MM.1S (cell line): ENCODE results near the gene ADCY9.

Experiments used
- DNase-seq: peaks from one replicate; pipeline ENCODE4 v3.0.0-alpha.2; 2015
- H2AFZ ChIP-seq: fragments of 300-600 bp; sonication (generic); 2 replicates; pipeline ENCODE4 v1.6.0; 2016; ENCODE audit warnings: antibody characterized with exemption, low read length
- H3F3A ChIP-seq: fragments of 300-600 bp; sonication (generic); 2 replicates; pipeline ENCODE4 v1.6.1; 2016; ENCODE audit warnings: mild to moderate bottlenecking, antibody characterized with exemption, low read length, moderate library complexity, mixed read lengths; ENCODE audit not compliant: insufficient read depth
- H3K27ac ChIP-seq: fragments of 300-600 bp; sonication (generic); 2 replicates; pipeline ENCODE4 v1.5.1; 2016; ENCODE audit warnings: mild to moderate bottlenecking, low read length
- H3K27me3 ChIP-seq: fragments of 300-600 bp; sonication (generic); replicated peaks from 2 replicates; pipeline ENCODE4 v1.6.0; 2016; ENCODE audit warnings: low read length; ENCODE audit not compliant: insufficient read depth
- H3K36me3 ChIP-seq: fragments of 300-600 bp; sonication (generic); replicated peaks from 2 replicates; pipeline ENCODE4 v1.6.1; 2016; ENCODE audit warnings: mild to moderate bottlenecking, low read length, mixed read lengths; ENCODE audit not compliant: insufficient read depth
- H3K4me1 ChIP-seq: fragments of 300-600 bp; sonication (generic); 2 replicates; pipeline ENCODE4 v1.6.1; 2016; ENCODE audit warnings: low read length, mixed read lengths
- H3K4me2 ChIP-seq: fragments of 300-600 bp; sonication (generic); 2 replicates; pipeline ENCODE4 v1.6.0; 2016; ENCODE audit warnings: low read depth, low read length
- H3K4me3 ChIP-seq: fragments of 300-600 bp; sonication (generic); 2 replicates; pipeline ENCODE4 v1.5.1; 2016; ENCODE audit warnings: low read length, mixed read lengths
- H3K79me2 ChIP-seq: fragments of 300-600 bp; sonication (generic); 2 replicates; pipeline ENCODE4 v1.6.1; 2016; ENCODE audit warnings: mixed run types, low read length, mixed read lengths
- H3K9ac ChIP-seq: fragments of 300-600 bp; sonication (generic); 2 replicates; pipeline ENCODE4 v1.6.1; 2016; ENCODE audit warnings: low read length, mixed read lengths
- H3K9me2 ChIP-seq: fragments of 300-600 bp; sonication (generic); replicated peaks from 2 replicates; pipeline ENCODE4 v1.6.1; 2016; ENCODE audit warnings: mild to moderate bottlenecking, low read length, mixed read lengths; ENCODE audit not compliant: insufficient read depth
- H3K9me3 ChIP-seq: fragments of 300-600 bp; sonication (generic); replicated peaks from 2 replicates; pipeline ENCODE4 v1.6.1; 2016; ENCODE audit warnings: mild to moderate bottlenecking, low read length, mixed read lengths; ENCODE audit not compliant: insufficient read depth
- H4K20me1 ChIP-seq: fragments of 300-600 bp; sonication (generic); 2 replicates; pipeline ENCODE4 v1.6.1; 2016; ENCODE audit warnings: mild to moderate bottlenecking, low read length, moderate library complexity, mixed read lengths; ENCODE audit not compliant: insufficient read depth
- CTCF ChIP-seq: fragments of 300-600 bp; sonication (generic); IDR thresholded peaks from 2 replicates; pipeline ENCODE4 v1.5.1; 2016; ENCODE audit warnings: antibody characterized with exemption, low read length, mixed read lengths
- EZH2 ChIP-seq: fragments of 300-600 bp; sonication (generic); optimal IDR thresholded peaks from 2 replicates; pipeline ENCODE3; 2017; ENCODE audit warnings: low read depth, mild to moderate bottlenecking, antibody characterized with exemption, low read length, mixed read lengths
- EZH2phosphoT487 ChIP-seq: fragments of 300-600 bp; sonication (generic); IDR thresholded peaks from 2 replicates; pipeline ENCODE4 v1.6.1; 2018; ENCODE audit warnings: antibody characterized with exemption, low read length

Gene ADCY9

DNA sequence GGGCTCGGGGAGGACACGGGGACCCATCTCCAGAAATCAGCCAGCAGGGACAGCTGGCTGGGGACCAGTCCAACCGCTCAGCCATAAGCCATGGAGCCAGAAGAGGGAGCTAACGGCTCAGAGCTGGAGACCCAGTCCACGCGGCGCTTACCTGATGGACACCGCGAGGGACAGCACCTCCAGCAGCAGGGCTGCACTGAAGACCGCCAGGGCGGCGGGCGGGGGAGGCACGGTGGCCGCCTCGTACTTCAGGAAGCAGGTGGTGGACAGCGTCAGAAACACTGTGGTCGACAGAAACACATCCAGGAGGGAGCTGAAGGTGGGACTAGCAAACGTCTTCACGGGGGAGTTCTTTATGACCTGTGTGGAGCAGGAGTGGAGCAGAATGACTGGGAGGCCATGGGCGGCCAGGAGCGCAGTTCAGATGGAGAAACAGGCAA is 133.1 kb downstream of the ADCY9 start:
- Histone ChIP-seq H3K9me2 (no peaks in the 10 kb centered on the region), H3K79me2 (no peaks in the 10 kb centered on the region), H3K4me3 (peak overlapping the region; percentile 32), H3F3A (no peaks in the 10 kb centered on the region), H3K27ac (no peak overlapping the region), H4K20me1 (no peaks in the 10 kb centered on the region), H3K4me1 (peaks cover 10% of the 10 kb centered on the region; the same call in 1 of the 2 replicates), H2AFZ (peak overlapping the region; percentile 42), H3K4me2 (peak overlapping the region; percentile 53; the same call in 1 of the 2 replicates), H3K9ac (no peak overlapping the region), H3K9me3 (no peaks in the 10 kb centered on the region), H3K36me3 (no peaks in the 10 kb centered on the region), H3K27me3 (peaks cover 77% of the 10 kb centered on the region)
- TF ChIP-seq EZH2 (no peak), CTCF (peak; percentile 71), EZH2phosphoT487 (no peak)
- peak; percentile 56 for DNase-seq

- Histone ChIP-seq H3K4me1 (peaks cover 10% of the 10 kb centered on the region; the same call in 1 of the 2 replicates), H3K79me2 (no peaks in the 10 kb centered on the region), H3K36me3 (no peaks in the 10 kb centered on the region), H3K27me3 (peaks cover 77% of the 10 kb centered on the region), H4K20me1 (no peaks in the 10 kb centered on the region), H3K4me3 (peak overlapping the region; percentile 32; the same call in 1 of the 2 replicates), H3K9me3 (no peaks in the 10 kb centered on the region), H3K9me2 (no peaks in the 10 kb centered on the region), H3F3A (no peaks in the 10 kb centered on the region), H2AFZ (0 out of 2 replicates have a peak overlapping the region, but pooled peaks have one; percentile 42), H3K4me2 (peak overlapping the region; percentile 53; the same call in 1 of the 2 replicates), H3K9ac (no peak overlapping the region), H3K27ac (no peak overlapping the region)
- DNase-seq = no peak
- TF ChIP-seq CTCF (no peak), EZH2phosphoT487 (no peak), EZH2 (no peak)
These were observed 134.0 kb downstream of the ADCY9 start for GRCh38 chr16:3982216-3982615.

DNA sequence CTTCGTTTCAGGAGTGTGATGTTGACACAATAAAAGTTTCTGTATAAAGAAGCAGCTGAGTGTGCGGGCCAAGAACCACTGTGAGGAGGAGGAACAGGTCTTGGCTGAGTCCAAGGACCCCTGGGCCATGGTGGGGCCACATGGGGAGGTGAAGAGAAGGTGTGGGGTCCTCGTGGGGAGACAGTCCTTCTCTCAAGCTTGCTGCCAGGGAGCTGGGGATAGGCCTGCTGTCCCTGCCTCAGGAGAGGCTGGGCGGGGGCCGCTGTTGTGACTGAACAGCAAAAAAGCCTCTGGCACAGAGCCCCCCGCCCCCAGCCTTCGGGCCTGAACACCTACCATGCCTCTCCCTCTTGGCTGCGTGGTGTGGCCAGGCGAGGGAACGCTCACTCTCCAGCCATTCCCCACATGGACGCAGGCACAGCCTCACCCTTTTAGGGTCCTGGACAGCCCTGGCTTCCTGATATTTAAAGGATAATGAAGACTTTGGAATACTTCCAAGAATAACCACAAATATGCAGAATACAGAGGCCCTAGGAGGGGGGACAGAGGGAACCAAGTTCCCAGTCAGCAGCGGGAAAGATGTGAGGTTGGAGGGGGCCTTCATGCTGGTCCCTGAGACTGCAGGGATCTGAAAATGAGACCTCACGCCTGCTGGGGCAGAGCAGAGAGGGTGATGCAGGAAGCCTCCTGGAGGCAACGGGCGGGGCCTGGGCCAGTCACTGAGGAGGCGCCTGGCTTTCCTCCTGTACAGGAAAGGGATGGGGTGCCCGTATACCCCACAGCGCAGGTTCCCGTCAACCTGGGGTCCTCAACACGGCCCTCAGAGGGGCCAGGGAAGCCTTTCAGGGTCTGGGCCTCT is 135.8 kb downstream of the ADCY9 start:
- Histone ChIP-seq H3K9me2 (no peaks in the 10 kb centered on the region), H3K36me3 (no peaks in the 10 kb centered on the region), H3K9me3 (no peaks in the 10 kb centered on the region), H3K9ac (no peak overlapping the region), H2AFZ (no peak overlapping the region), H4K20me1 (no peaks in the 10 kb centered on the region), H3K4me1 (peaks cover 5% of the 10 kb centered on the region; the same call in 1 of the 2 replicates), H3K27me3 (peaks cover 82% of the 10 kb centered on the region), H3F3A (no peaks in the 10 kb centered on the region), H3K79me2 (no peaks in the 10 kb centered on the region), H3K4me3 (no peak overlapping the region), H3K27ac (no peak overlapping the region), H3K4me2 (no peak overlapping the region)
- no peak for DNase-seq
- TF ChIP-seq CTCF (no peak), EZH2phosphoT487 (no peak), EZH2 (no peak)
